Glutamatergic neuron (in vitro differentiated cells): ENCODE results near the gene TEAD4. TPM values are rescaled to one million over a fixed set of nuclear protein-coding genes. Genes with fewer than 3 reads are reported as not detected.

Source experiments
- DNase-seq: peaks from one replicate; pipeline ENCODE4 v3.0.0; 2022
- H3K27ac Mint-ChIP-seq: one replicate; pipeline ENCODE4 v1.8.0; 2020; ENCODE audit warnings: mild to moderate bottlenecking, mixed read lengths, inconsistent platforms; ENCODE audit not compliant: unreplicated experiment
- H3K27me3 Mint-ChIP-seq: one replicate; pipeline ENCODE4 v1.8.0; 2020; ENCODE audit warnings: mild to moderate bottlenecking, moderate library complexity, mixed read lengths, inconsistent platforms; ENCODE audit not compliant: unreplicated experiment
- H3K36me3 Mint-ChIP-seq: one replicate; pipeline ENCODE4 v1.8.0; 2020; ENCODE audit warnings: mild to moderate bottlenecking, mixed read lengths, inconsistent platforms; ENCODE audit not compliant: unreplicated experiment
- H3K4me1 Mint-ChIP-seq: one replicate; pipeline ENCODE4 v1.8.0; 2020; ENCODE audit warnings: mild to moderate bottlenecking, low read depth, mixed read lengths, inconsistent platforms; ENCODE audit not compliant: unreplicated experiment
- H3K4me3 Mint-ChIP-seq: one replicate; pipeline ENCODE4 v1.8.0; 2020; ENCODE audit warnings: mild to moderate bottlenecking, mixed read lengths, inconsistent platforms; ENCODE audit not compliant: unreplicated experiment
- H3K9me3 Mint-ChIP-seq: one replicate; pipeline ENCODE4 v1.8.0; 2020; ENCODE audit warnings: mild to moderate bottlenecking, moderate library complexity, mixed read lengths, inconsistent platforms; ENCODE audit not compliant: unreplicated experiment
- total RNA-seq: library from RNA; stranded (reverse); fragmentation: NEBNext Ultra II Directional; extraction: Animal tissue kit (Norgen Biotek cat#: 25700); gene quantifications from one replicate; pipeline ENCODE4 v1.2.1, GENCODE V29; 2021; ENCODE audit not compliant: unreplicated experiment
- TF ChIP-seq, protein P1 (sequence below): fragments of 200-600 bp; sonication (generic); IDR thresholded peaks from one replicate; pipeline ENCODE4 v1.5.0; 2021; ENCODE audit not compliant: partially characterized antibody, unreplicated experiment

TEAD4 gene
- total RNA-seq, 1 donor from 2014 or later, result 3.8 TPM

- Mint-ChIP-seq H3K36me3 (no peaks in the 10 kb centered on the region), H3K4me3 (no peak overlapping the region), H3K27me3 (peaks cover 13% of the 10 kb centered on the region), H3K9me3 (peaks cover 8% of the 10 kb centered on the region), H3K27ac (peak overlapping the region; percentile 29), H3K4me1 (peaks cover 20% of the 10 kb centered on the region)
- TF ChIP-seq, protein P1, sequence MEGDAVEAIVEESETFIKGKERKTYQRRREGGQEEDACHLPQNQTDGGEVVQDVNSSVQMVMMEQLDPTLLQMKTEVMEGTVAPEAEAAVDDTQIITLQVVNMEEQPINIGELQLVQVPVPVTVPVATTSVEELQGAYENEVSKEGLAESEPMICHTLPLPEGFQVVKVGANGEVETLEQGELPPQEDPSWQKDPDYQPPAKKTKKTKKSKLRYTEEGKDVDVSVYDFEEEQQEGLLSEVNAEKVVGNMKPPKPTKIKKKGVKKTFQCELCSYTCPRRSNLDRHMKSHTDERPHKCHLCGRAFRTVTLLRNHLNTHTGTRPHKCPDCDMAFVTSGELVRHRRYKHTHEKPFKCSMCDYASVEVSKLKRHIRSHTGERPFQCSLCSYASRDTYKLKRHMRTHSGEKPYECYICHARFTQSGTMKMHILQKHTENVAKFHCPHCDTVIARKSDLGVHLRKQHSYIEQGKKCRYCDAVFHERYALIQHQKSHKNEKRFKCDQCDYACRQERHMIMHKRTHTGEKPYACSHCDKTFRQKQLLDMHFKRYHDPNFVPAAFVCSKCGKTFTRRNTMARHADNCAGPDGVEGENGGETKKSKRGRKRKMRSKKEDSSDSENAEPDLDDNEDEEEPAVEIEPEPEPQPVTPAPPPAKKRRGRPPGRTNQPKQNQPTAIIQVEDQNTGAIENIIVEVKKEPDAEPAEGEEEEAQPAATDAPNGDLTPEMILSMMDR, result no peak
- no peak for DNase-seq
Measured at GRCh38 chr12:3042826-3043225, 83.6 kb downstream of the TEAD4 start.

- peaks cover 8% of the 10 kb centered on the region for H3K9me3 Mint-ChIP-seq
- DNase-seq, result no peak
- no peaks in the 10 kb centered on the region for H3K36me3 Mint-ChIP-seq
- H3K27me3 Mint-ChIP-seq, result peaks cover 13% of the 10 kb centered on the region
- TF ChIP-seq, protein P1, result no peak
- H3K4me1 Mint-ChIP-seq, result peaks cover 20% of the 10 kb centered on the region
- no peak overlapping the region for H3K4me3 Mint-ChIP-seq
- H3K27ac Mint-ChIP-seq, result no peak overlapping the region
Measured at GRCh38 chr12:3043406-3043805, 84.2 kb downstream of the TEAD4 start.

DNA sequence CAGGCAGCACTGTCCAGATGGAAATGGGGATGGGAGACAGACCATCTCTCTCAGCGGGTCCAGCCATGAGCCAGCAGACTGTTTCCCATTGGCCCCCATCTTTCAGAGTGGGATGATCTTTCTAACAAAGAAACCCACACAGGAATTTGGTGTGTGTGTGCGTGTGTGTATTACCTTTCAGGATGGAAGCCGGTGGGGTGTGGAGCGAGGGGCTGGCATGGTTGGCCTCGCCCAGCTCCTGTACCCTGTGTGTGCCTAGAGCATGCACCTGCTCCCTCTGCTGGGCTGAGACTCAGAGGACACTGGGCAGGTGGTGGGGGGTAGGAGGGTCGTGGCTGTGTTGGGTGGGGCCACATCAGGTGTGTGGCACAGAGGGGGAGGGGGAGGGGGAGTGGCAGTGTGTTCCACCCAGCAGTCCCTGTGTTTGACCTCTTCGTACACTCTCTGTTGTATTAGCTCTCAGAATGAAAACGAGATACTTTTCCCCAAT, 85.0 kb downstream of the TEAD4 start:
- Mint-ChIP-seq H3K9me3 (peaks cover 6% of the 10 kb centered on the region), H3K4me3 (no peak overlapping the region), H3K27ac (no peak overlapping the region), H3K4me1 (peaks cover 16% of the 10 kb centered on the region), H3K36me3 (no peaks in the 10 kb centered on the region), H3K27me3 (peaks cover 9% of the 10 kb centered on the region)
- TF ChIP-seq, protein P1, result no peak
- no peak for DNase-seq

- Mint-ChIP-seq H3K9me3 (peaks cover 6% of the 10 kb centered on the region), H3K36me3 (no peaks in the 10 kb centered on the region), H3K27ac (no peak overlapping the region), H3K4me3 (no peak overlapping the region), H3K27me3 (peaks cover 9% of the 10 kb centered on the region), H3K4me1 (peaks cover 25% of the 10 kb centered on the region)
- DNase-seq, result no peak
- TF ChIP-seq, protein P1, result no peak
Measured at GRCh38 chr12:3045494-3045893, 86.3 kb downstream of the TEAD4 start.

DNA sequence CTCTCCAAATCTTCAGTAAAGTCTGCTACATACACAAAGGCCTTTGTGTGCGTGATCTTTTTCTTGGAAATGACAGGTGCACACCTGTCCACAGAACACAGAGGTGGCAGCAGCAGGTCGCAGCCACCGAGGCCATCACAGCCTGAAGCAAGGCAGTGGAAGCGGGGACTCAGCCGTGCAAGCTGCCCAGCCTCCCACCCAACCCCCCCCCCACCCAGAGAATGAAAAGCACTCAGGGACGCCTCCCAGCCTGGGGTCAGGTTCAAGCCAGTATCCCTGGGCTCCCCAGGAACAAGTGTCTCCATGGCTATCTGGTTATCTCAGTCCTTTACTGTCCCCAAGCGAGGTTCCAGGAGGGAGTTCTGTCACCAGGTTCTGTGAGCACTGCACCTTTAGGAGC, 86.8 kb downstream of the TEAD4 start:
- no peaks in the 10 kb centered on the region for H3K36me3 Mint-ChIP-seq
- no peak for DNase-seq
- TF ChIP-seq, protein P1, result no peak
- H3K4me1 Mint-ChIP-seq, result peaks cover 25% of the 10 kb centered on the region
- H3K9me3 Mint-ChIP-seq, result peaks cover 6% of the 10 kb centered on the region
- H3K27me3 Mint-ChIP-seq, result peaks cover 9% of the 10 kb centered on the region
- no peak overlapping the region for H3K27ac Mint-ChIP-seq
- H3K4me3 Mint-ChIP-seq, result no peak overlapping the region
